ENCODE data around the gene SMURF2. TPM values are rescaled to one million over a fixed set of nuclear protein-coding genes. Genes with fewer than 3 reads are reported as not detected.

SMURF2 gene
- total and polyA plus RNA-seq, 10 of the 15 experiments (the other 5 are each of a cell fraction or from before 2014, with no cell fraction given), result 2.8 to 13.4 (median 7.5) TPM

GRCh38 chr17:64506576-64507412, 155.3 kb downstream of the SMURF2 start, which contains the start of gene CEP95 (continued):
- no peak for TF ChIP-seq ZBTB4 (CRISPR knock-in tag; IDR thresholded peaks at IDR 0.05)
- TF ChIP-seq ELK1 (IDR thresholded peaks at IDR 0.05; ENCODE audit: low read depth, low read length), result peak; percentile 98
- 0 out of 2 replicates have a peak, but pooled peaks have one; percentile 45 for TF ChIP-seq TCF7 (IDR thresholded peaks at IDR 0.05; ENCODE audit: borderline replicate concordance)
- TF ChIP-seq NR2F1 (conservative IDR thresholded peaks at IDR 0.05), result peak; percentile 52; the same call in 1 of the 2 replicates
- no peak for TF ChIP-seq BRCA1 (IDR thresholded peaks at IDR 0.05; ENCODE audit: low read depth, low read length)
- TF ChIP-seq YY1 (IDR thresholded peaks at IDR 0.05; ENCODE audit: low read depth, low read length), result peak; percentile 81; the same call in 1 of the 2 replicates
- TF ChIP-seq CEBPB (IDR thresholded peaks at IDR 0.05; ENCODE audit: borderline replicate concordance in 1 of 2, low read depth in 2 of 2, low read length in 2 of 2), result no peak
- peak; percentile 61 for TF ChIP-seq KLF5 (IDR thresholded peaks at IDR 0.05; ENCODE audit: partially characterized antibody)
- peak; percentile 71; the same call in 1 of the 2 replicates for TF ChIP-seq CBFB (IDR thresholded peaks at IDR 0.05; ENCODE audit: low read depth)
- TF ChIP-seq PML (IDR thresholded peaks at IDR 0.05; ENCODE audit: low read length), result peak; percentile 69; the same call in 1 of the 2 replicates
- TF ChIP-seq TARDBP (IDR thresholded peaks at IDR 0.05; ENCODE audit: borderline replicate concordance), result 0 out of 2 replicates have a peak, but pooled peaks have one; percentile 81
- no peak; the same call in 1 of the 2 replicates for TF ChIP-seq SMARCA5 (IDR thresholded peaks at IDR 0.05)
- TF ChIP-seq ZSCAN29 (IDR thresholded peaks at IDR 0.05), result no peak
- TF ChIP-seq CBX5 (IDR thresholded peaks at IDR 0.05; ENCODE audit: low read depth), result 0 out of 2 replicates have a peak, but pooled peaks have one; percentile 47
- TF ChIP-seq NKRF (conservative IDR thresholded peaks at IDR 0.05), result peak; percentile 55
- TF ChIP-seq HDAC6 (IDR thresholded peaks at IDR 0.05; ENCODE audit: unreplicated experiment), result no peak
- peak in 1 of 2 experiments; percentile 84; a peak in 2 of 4 replicates for TF ChIP-seq ETV6 (conservative IDR thresholded peaks at IDR 0.05 in 1 of 2, IDR thresholded peaks at IDR 0.05 in 1 of 2; ENCODE audit: borderline replicate concordance in 1 of 2, low read depth in 1 of 2)
- TF ChIP-seq PBX3 (IDR thresholded peaks at IDR 0.05; ENCODE audit: insufficient replicate concordance, low read depth, low read length), result peak; percentile 86
